Neural crest cell (in vitro differentiated cells): ENCODE results near the gene S1PR2. TPM values are rescaled to one million over a fixed set of nuclear protein-coding genes. Genes with fewer than 3 reads are reported as not detected.

Source experiments
- DNase-seq: peaks from one replicate; pipeline ENCODE4 v3.0.0; 2021; ENCODE audit warnings: low read depth, mixed read lengths, low spot score
- H3K27ac Mint-ChIP-seq: one replicate; pipeline ENCODE4 v1.8.0; 2021; ENCODE audit warnings: mild to moderate bottlenecking, mixed read lengths; ENCODE audit not compliant: unreplicated experiment
- H3K27me3 Mint-ChIP-seq: 2 replicates; pipeline ENCODE4 v1.8.0; 2021; ENCODE audit warnings: low read depth, mild to moderate bottlenecking, mixed read lengths
- H3K36me3 Mint-ChIP-seq: 2 replicates; pipeline ENCODE4 v1.8.0; 2021; ENCODE audit warnings: low read depth, mild to moderate bottlenecking, mixed read lengths
- H3K4me1 Mint-ChIP-seq: 2 replicates; pipeline ENCODE4 v1.8.0; 2021; ENCODE audit warnings: mixed read lengths
- H3K4me3 Mint-ChIP-seq: one replicate; pipeline ENCODE4 v1.8.0; 2021; ENCODE audit warnings: mild to moderate bottlenecking, mixed read lengths
- H3K9me3 Mint-ChIP-seq: 2 replicates; pipeline ENCODE4 v1.8.0; 2021; ENCODE audit warnings: mixed read lengths
- CTCF ChIP-seq: fragments of 200-600 bp; sonication (generic); conservative IDR thresholded peaks from 2 replicates; pipeline ENCODE4 v1.5.0; 2021; ENCODE audit warnings: antibody characterized with exemption, mild to moderate bottlenecking
- total RNA-seq: library from RNA; stranded (reverse); gene quantifications from 2 replicates; pipeline ENCODE4 v1.2.1, GENCODE V29; 2021

The S1PR2 gene
- total RNA-seq, 1 donor from 2014 or later = 24.8 TPM

GRCh38 chr19:10256970-10257615, 26.0 kb upstream of the S1PR2 start:
- no peak for DNase-seq
- H3K4me3 Mint-ChIP-seq = peak overlapping the region; percentile 19
- H3K4me1 Mint-ChIP-seq = peaks cover 5% of the 10 kb centered on the region

GRCh38 chr19:10256551-10256950, 25.4 kb upstream of the S1PR2 start:
- H3K36me3 Mint-ChIP-seq = peaks cover 10% of the 10 kb centered on the region
- no peak overlapping the region for H3K27ac Mint-ChIP-seq
- TF ChIP-seq CTCF = no peak
- peaks cover 2% of the 10 kb centered on the region for H3K27me3 Mint-ChIP-seq
- no peaks in the 10 kb centered on the region for H3K9me3 Mint-ChIP-seq
- DNase-seq = no peak
- H3K4me1 Mint-ChIP-seq = peaks cover 9% of the 10 kb centered on the region
- H3K4me3 Mint-ChIP-seq = no peak overlapping the region

More at GRCh38 chr19:10256970-10257615, 26.0 kb upstream of the S1PR2 start:
- Mint-ChIP-seq H3K36me3 (peaks cover 10% of the 10 kb centered on the region), H3K9me3 (no peaks in the 10 kb centered on the region), H3K27me3 (no peaks in the 10 kb centered on the region), H3K27ac (no peak overlapping the region)
- no peak for TF ChIP-seq CTCF

- peaks cover 2% of the 10 kb centered on the region for H3K27me3 Mint-ChIP-seq
Measured at GRCh38 chr19:10255358-10255757, 24.2 kb upstream of the S1PR2 start.

GRCh38 chr19:10254244-10254643, 23.1 kb upstream of the S1PR2 start:
- H3K4me3 Mint-ChIP-seq = peak overlapping the region; percentile 99
- peaks cover 2% of the 10 kb centered on the region for H3K27me3 Mint-ChIP-seq
- TF ChIP-seq CTCF = no peak
- no peaks in the 10 kb centered on the region for H3K9me3 Mint-ChIP-seq
- peaks cover 11% of the 10 kb centered on the region for H3K4me1 Mint-ChIP-seq
- DNase-seq = no peak
- no peak overlapping the region for H3K27ac Mint-ChIP-seq
- H3K36me3 Mint-ChIP-seq = peaks cover 10% of the 10 kb centered on the region

More at GRCh38 chr19:10255358-10255757, 24.2 kb upstream of the S1PR2 start:
- H3K9me3 Mint-ChIP-seq = no peaks in the 10 kb centered on the region
- H3K4me1 Mint-ChIP-seq = peaks cover 11% of the 10 kb centered on the region
- peak overlapping the region; percentile 75 for H3K4me3 Mint-ChIP-seq
- no peak for DNase-seq
- no peak overlapping the region for H3K27ac Mint-ChIP-seq
- TF ChIP-seq CTCF = no peak
- H3K36me3 Mint-ChIP-seq = peaks cover 10% of the 10 kb centered on the region

GRCh38 chr19:10252707-10253106, 21.6 kb upstream of the S1PR2 start:
- Mint-ChIP-seq H3K4me3 (peak overlapping the region; percentile 99), H3K4me1 (peaks cover 11% of the 10 kb centered on the region), H3K36me3 (peaks cover 7% of the 10 kb centered on the region), H3K9me3 (no peaks in the 10 kb centered on the region), H3K27ac (peak overlapping the region; percentile 98), H3K27me3 (peaks cover 2% of the 10 kb centered on the region)
- no peak for TF ChIP-seq CTCF
- DNase-seq = no peak
